SK-N-SH treated with all-trans-retinoic acid at 6 μM for 48 hours (cell line): Measurements from ENCODE around the gene ALX4.

Experiments
- ATAC-seq: fragments of 200-7000 bp; cut with Tn5 transposase; 3 replicates; pipeline ENCODE4 v1.9.1; 2020; ENCODE audit warnings: mild to moderate bottlenecking, moderate library complexity
- ARNTL ChIP-seq: fragments of 450-650 bp; formaldehyde crosslinking; IDR thresholded peaks from 2 replicates; pipeline ENCODE4 v1.5.0; 2020; ENCODE audit warnings: low read depth, mild to moderate bottlenecking, moderate library complexity, borderline replicate concordance
- BACH2 ChIP-seq: fragments of 250-450 bp; sonication (Bioruptor Pico); IDR thresholded peaks from 2 replicates; pipeline ENCODE4 v1.9.0; 2021; ENCODE audit warnings: mild to moderate bottlenecking, borderline replicate concordance
- CREB5 ChIP-seq: fragments of 250-450 bp; sonication (Bioruptor Pico); IDR thresholded peaks from 2 replicates; pipeline ENCODE4 v1.5.1; 2020; ENCODE audit warnings: low read depth, mild to moderate bottlenecking, moderate library complexity
- CSDC2 ChIP-seq: fragments of 250-450 bp; sonication (Bioruptor Pico); IDR thresholded peaks from 2 replicates; pipeline ENCODE4 v1.5.0; 2020; ENCODE audit warnings: mild to moderate bottlenecking, moderate library complexity
- CSRNP3 ChIP-seq: fragments of 250-450 bp; sonication (Bioruptor Pico); IDR thresholded peaks from 2 replicates; pipeline ENCODE4 v1.5.1; 2021; ENCODE audit warnings: mild to moderate bottlenecking, moderate library complexity
- ESRRG ChIP-seq: fragments of 250-450 bp; sonication (Bioruptor Pico); IDR thresholded peaks from 2 replicates; pipeline ENCODE4 v1.6.1; 2021; ENCODE audit warnings: mild to moderate bottlenecking
- GLIS3 ChIP-seq: fragments of 250-450 bp; sonication (Bioruptor Pico); IDR thresholded peaks from 2 replicates; pipeline ENCODE4 v1.5.0; 2020; ENCODE audit warnings: mild to moderate bottlenecking, moderate library complexity
- ISL1 ChIP-seq: fragments of 250-450 bp; sonication (Bioruptor Pico); IDR thresholded peaks from 2 replicates; pipeline ENCODE4 v2.1.2; 2022; ENCODE audit warnings: mild to moderate bottlenecking, moderate library complexity
- OSR1 ChIP-seq: fragments of 250-450 bp; sonication (Bioruptor Pico); IDR thresholded peaks from 2 replicates; pipeline ENCODE4 v1.8.0; 2022; ENCODE audit warnings: moderate library complexity, mild to moderate bottlenecking, inconsistent platforms
- PATZ1 ChIP-seq: fragments of 250-450 bp; sonication (Bioruptor Pico); IDR thresholded peaks from 2 replicates; pipeline ENCODE4 v1.8.0; 2020; ENCODE audit warnings: mild to moderate bottlenecking, moderate library complexity, borderline replicate concordance
- POU6F1 ChIP-seq: fragments of 250-450 bp; sonication (Bioruptor Pico); IDR thresholded peaks from 2 replicates; pipeline ENCODE4 v1.8.0; 2021; ENCODE audit warnings: low read depth, mild to moderate bottlenecking, moderate library complexity, borderline replicate concordance
- PPARA ChIP-seq: fragments of 250-450 bp; sonication (Bioruptor Pico); IDR thresholded peaks from 2 replicates; pipeline ENCODE4 v1.5.0; 2020; ENCODE audit warnings: mild to moderate bottlenecking, borderline replicate concordance
- RARB ChIP-seq: fragments of 250-450 bp; sonication (Bioruptor Pico); IDR thresholded peaks from 2 replicates; pipeline ENCODE4 v1.8.0; 2021; ENCODE audit warnings: mild to moderate bottlenecking, moderate library complexity
- SNAI2 ChIP-seq: fragments of 250-450 bp; sonication (Bioruptor Pico); IDR thresholded peaks from 2 replicates; pipeline ENCODE4 v1.5.0; 2020; ENCODE audit warnings: mild to moderate bottlenecking, moderate library complexity
- TCF4 ChIP-seq: fragments of 250-450 bp; sonication (Bioruptor Pico); IDR thresholded peaks from 2 replicates; pipeline ENCODE4 v1.8.0; 2021; ENCODE audit warnings: mild to moderate bottlenecking, moderate library complexity, borderline replicate concordance
- TOX ChIP-seq: fragments of 250-450 bp; sonication (Bioruptor Pico); IDR thresholded peaks from 2 replicates; pipeline ENCODE4 v1.8.0; 2021; ENCODE audit warnings: mild to moderate bottlenecking, moderate library complexity, borderline replicate concordance
- ZFP3 ChIP-seq: fragments of 250-450 bp; sonication (Bioruptor Pico); IDR thresholded peaks from 2 replicates; pipeline ENCODE4 v1.5.0; 2020; ENCODE audit warnings: mild to moderate bottlenecking, moderate library complexity
- ZFP30 ChIP-seq: fragments of 450-650 bp; formaldehyde crosslinking; IDR thresholded peaks from 2 replicates; pipeline ENCODE4 v1.5.0; 2022; ENCODE audit warnings: mild to moderate bottlenecking, moderate library complexity
- ZNF565 ChIP-seq: fragments of 450-650 bp; formaldehyde crosslinking; conservative IDR thresholded peaks from 2 replicates; pipeline ENCODE4 v1.5.0; 2020; ENCODE audit warnings: low read depth, mild to moderate bottlenecking, moderate library complexity
- ZNF70 ChIP-seq: fragments of 450-650 bp; formaldehyde crosslinking; IDR thresholded peaks from 2 replicates; pipeline ENCODE4 v1.5.0; 2020; ENCODE audit warnings: mild to moderate bottlenecking, moderate library complexity
- ZNF8 ChIP-seq: fragments of 450-650 bp; formaldehyde crosslinking; IDR thresholded peaks from 2 replicates; pipeline ENCODE4 v1.5.0; 2020; ENCODE audit warnings: mild to moderate bottlenecking, moderate library complexity
- TF ChIP-seq, protein P1 (sequence below): fragments of 250-450 bp; sonication (Bioruptor Pico); IDR thresholded peaks from 2 replicates; pipeline ENCODE4 v1.5.0; 2020; ENCODE audit warnings: mild to moderate bottlenecking, moderate library complexity

The ALX4 gene

DNA sequence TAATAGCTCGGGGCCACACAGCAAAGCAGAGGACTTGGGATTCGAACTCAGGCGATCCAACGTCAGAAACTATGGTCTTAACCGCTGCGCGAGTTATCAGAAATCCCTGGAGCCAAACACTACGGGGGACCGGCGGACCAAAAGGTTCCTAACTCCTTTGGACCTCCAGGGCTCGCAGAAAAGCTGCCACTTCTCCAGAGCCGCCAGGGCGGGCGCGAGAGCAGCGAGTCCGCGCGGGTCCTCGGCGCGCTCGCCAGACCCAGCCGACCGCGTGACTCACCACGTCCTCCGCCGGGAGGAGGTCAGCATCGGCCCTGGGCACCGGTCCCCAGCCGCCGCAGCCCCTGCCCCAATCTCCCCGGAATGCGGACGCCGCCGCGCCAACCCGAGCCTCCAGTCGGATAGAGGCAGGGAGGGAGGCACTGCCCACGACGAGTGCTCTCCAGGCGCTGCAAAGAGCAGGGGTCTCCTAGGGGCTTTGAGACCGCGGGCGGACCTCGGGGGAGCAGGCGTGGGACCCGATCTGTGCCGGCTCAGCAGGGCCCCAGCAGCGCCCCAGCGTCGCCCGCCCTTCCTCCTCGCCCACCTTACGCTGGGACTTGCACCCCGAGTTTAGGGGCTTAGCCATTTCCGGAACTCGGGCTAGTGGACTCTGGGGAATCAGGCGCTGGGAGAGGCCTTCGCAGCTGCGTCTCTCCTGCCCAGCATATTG is 6.2 kb upstream of the ALX4 start:
- TF ChIP-seq BACH2 (CRISPR knock-in tag) (no peak), CSRNP3 (CRISPR knock-in tag) (no peak), OSR1 (CRISPR knock-in tag) (no peak), PATZ1 (CRISPR knock-in tag) (no peak), SNAI2 (no peak), RARB (CRISPR knock-in tag) (no peak), POU6F1 (CRISPR knock-in tag) (no peak), ARNTL (CRISPR knock-in tag) (no peak), ZNF8 (CRISPR knock-in tag) (no peak), ZFP3 (no peak), ESRRG (no peak), GLIS3 (CRISPR knock-in tag) (no peak), ZNF70 (CRISPR knock-in tag) (no peak), ZFP30 (no peak), CREB5 (CRISPR knock-in tag) (no peak)
- TF ChIP-seq, protein P1, sequence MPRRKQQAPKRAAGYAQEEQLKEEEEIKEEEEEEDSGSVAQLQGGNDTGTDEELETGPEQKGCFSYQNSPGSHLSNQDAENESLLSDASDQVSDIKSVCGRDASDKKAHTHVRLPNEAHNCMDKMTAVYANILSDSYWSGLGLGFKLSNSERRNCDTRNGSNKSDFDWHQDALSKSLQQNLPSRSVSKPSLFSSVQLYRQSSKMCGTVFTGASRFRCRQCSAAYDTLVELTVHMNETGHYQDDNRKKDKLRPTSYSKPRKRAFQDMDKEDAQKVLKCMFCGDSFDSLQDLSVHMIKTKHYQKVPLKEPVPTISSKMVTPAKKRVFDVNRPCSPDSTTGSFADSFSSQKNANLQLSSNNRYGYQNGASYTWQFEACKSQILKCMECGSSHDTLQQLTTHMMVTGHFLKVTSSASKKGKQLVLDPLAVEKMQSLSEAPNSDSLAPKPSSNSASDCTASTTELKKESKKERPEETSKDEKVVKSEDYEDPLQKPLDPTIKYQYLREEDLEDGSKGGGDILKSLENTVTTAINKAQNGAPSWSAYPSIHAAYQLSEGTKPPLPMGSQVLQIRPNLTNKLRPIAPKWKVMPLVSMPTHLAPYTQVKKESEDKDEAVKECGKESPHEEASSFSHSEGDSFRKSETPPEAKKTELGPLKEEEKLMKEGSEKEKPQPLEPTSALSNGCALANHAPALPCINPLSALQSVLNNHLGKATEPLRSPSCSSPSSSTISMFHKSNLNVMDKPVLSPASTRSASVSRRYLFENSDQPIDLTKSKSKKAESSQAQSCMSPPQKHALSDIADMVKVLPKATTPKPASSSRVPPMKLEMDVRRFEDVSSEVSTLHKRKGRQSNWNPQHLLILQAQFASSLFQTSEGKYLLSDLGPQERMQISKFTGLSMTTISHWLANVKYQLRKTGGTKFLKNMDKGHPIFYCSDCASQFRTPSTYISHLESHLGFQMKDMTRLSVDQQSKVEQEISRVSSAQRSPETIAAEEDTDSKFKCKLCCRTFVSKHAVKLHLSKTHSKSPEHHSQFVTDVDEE (CRISPR knock-in tag), result no peak

GRCh38 chr11:44314733-44315132 is 4.8 kb upstream of the ALX4 start:
- ATAC-seq, result no peak
- no peak for TF ChIP-seq ARNTL (CRISPR knock-in tag)
- TF ChIP-seq GLIS3 (CRISPR knock-in tag), result no peak
- no peak for TF ChIP-seq OSR1 (CRISPR knock-in tag)
- no peak for TF ChIP-seq CSRNP3 (CRISPR knock-in tag)
- TF ChIP-seq TCF4 (CRISPR knock-in tag), result no peak
- TF ChIP-seq PPARA, result no peak
- no peak for TF ChIP-seq RARB (CRISPR knock-in tag)
- TF ChIP-seq ZNF8 (CRISPR knock-in tag), result no peak
- no peak for TF ChIP-seq ZNF565 (CRISPR knock-in tag)
- TF ChIP-seq CREB5 (CRISPR knock-in tag), result no peak
- no peak for TF ChIP-seq BACH2 (CRISPR knock-in tag)
- TF ChIP-seq PATZ1 (CRISPR knock-in tag), result no peak
- TF ChIP-seq SNAI2, result no peak
- no peak for TF ChIP-seq CSDC2
- TF ChIP-seq ISL1, result no peak
- no peak for TF ChIP-seq TOX (CRISPR knock-in tag)

More for the DNA sequence above, 6.2 kb upstream of the ALX4 start:
- ATAC-seq, result peak; percentile 68
